CD8-positive, alpha-beta memory T cell (primary cell): ENCODE measurements around the gene ADGRG3. TPM values are rescaled to one million over a fixed set of nuclear protein-coding genes. Genes with fewer than 3 reads are reported as not detected.

Experiments used
- CTCF ChIA-PET: fragments of 350-600 bp; sonication (Branson Sonifier 250); formaldehyde crosslinking; loops from one replicate; lab custom pipeline; 2021; ENCODE audit warnings: antibody characterized with exemption; lab: Charles Lee
- POLR2A ChIA-PET: fragments of 350-600 bp; sonication (Branson Sonifier 250); formaldehyde crosslinking; loops from one replicate; lab custom pipeline; 2021; ENCODE audit warnings: antibody characterized with exemption; lab: Charles Lee
- DNase-seq, 5 donors: peaks; one replicate each; pipeline versions ENCODE4 v3.0.0 to v3.0.0-alpha.2; 2020 to 2022; ENCODE audit warnings: mixed read lengths in 1 of 5
- H3K27ac ChIP-seq: one replicate; pipeline ENCODE4 v1.7.0; 2013; ENCODE audit warnings: low read depth, mild to moderate bottlenecking, low read length, moderate library complexity
- H3K27me3 ChIP-seq: 2 replicates; pipeline ENCODE4 v1.7.0; 2013; ENCODE audit warnings: low read length, mild to moderate bottlenecking; ENCODE audit not compliant: insufficient read depth, poor library complexity, severe bottlenecking
- H3K36me3 ChIP-seq: 2 replicates; pipeline ENCODE4 v1.7.0; 2013; ENCODE audit warnings: mild to moderate bottlenecking, low read length, moderate library complexity; ENCODE audit not compliant: insufficient read depth
- H3K4me1 ChIP-seq: 2 replicates; pipeline ENCODE4 v1.7.0; 2013; ENCODE audit warnings: mild to moderate bottlenecking, low read length, moderate library complexity; ENCODE audit not compliant: insufficient read depth
- H3K4me3 ChIP-seq: 2 replicates; pipeline ENCODE4 v1.7.0; 2013; ENCODE audit warnings: mild to moderate bottlenecking, low read length
- H3K9me3 ChIP-seq: 2 replicates; pipeline ENCODE4 v1.7.0; 2013; ENCODE audit warnings: mild to moderate bottlenecking, low read length
- H3K27ac Mint-ChIP-seq, 8 donors: one replicate each; pipeline ENCODE4 v1.8.0; 2020 to 2021; ENCODE audit warnings: mixed read lengths in 8 of 8, mild to moderate bottlenecking in 6 of 8, inconsistent platforms in 3 of 8, moderate library complexity in 3 of 8
- H3K27me3 Mint-ChIP-seq, 2 donors: one replicate each; pipeline ENCODE4 v1.8.0; 2020 to 2021; ENCODE audit warnings: mixed read lengths in 2 of 2, mild to moderate bottlenecking in 1 of 2, moderate library complexity in 1 of 2
- H3K36me3 Mint-ChIP-seq, 3 donors: one replicate each; pipeline ENCODE4 v1.8.0; 2020 to 2021; ENCODE audit warnings: mixed read lengths in 3 of 3, inconsistent platforms in 1 of 3, mild to moderate bottlenecking in 1 of 3
- H3K4me1 Mint-ChIP-seq, 3 donors: one replicate each; pipeline ENCODE4 v1.8.0; 2020 to 2021; ENCODE audit warnings: mixed read lengths in 3 of 3, inconsistent platforms in 1 of 3, mild to moderate bottlenecking in 1 of 3
- H3K4me3 Mint-ChIP-seq, 7 donors: one replicate each; pipeline ENCODE4 v1.8.0; 2020 to 2021; ENCODE audit warnings: mixed read lengths in 7 of 7, mild to moderate bottlenecking in 6 of 7, moderate library complexity in 4 of 7, inconsistent platforms in 2 of 7
- H3K9me3 Mint-ChIP-seq, 5 donors: one replicate each; pipeline ENCODE4 v1.8.0; 2020 to 2022; ENCODE audit warnings: mixed read lengths in 5 of 5, mild to moderate bottlenecking in 3 of 5, moderate library complexity in 2 of 5, inconsistent platforms in 1 of 5
- polyA plus RNA-seq: library from polyadenylated mRNA; unstranded; fragments of 300-500 nt; fragmentation: Illumina TruSeq; gene quantifications from one replicate; pipeline ENCODE4 v1.2.3, GENCODE V29; 2021
- total RNA-seq, 2 experiments: library from RNA; stranded (reverse); gene quantifications; one replicate each; pipeline ENCODE4 v1.2.3, GENCODE V29; 2021

ADGRG3 gene
- total and polyA plus RNA-seq, 3 experiments from 2014 or later = not detected

DNA sequence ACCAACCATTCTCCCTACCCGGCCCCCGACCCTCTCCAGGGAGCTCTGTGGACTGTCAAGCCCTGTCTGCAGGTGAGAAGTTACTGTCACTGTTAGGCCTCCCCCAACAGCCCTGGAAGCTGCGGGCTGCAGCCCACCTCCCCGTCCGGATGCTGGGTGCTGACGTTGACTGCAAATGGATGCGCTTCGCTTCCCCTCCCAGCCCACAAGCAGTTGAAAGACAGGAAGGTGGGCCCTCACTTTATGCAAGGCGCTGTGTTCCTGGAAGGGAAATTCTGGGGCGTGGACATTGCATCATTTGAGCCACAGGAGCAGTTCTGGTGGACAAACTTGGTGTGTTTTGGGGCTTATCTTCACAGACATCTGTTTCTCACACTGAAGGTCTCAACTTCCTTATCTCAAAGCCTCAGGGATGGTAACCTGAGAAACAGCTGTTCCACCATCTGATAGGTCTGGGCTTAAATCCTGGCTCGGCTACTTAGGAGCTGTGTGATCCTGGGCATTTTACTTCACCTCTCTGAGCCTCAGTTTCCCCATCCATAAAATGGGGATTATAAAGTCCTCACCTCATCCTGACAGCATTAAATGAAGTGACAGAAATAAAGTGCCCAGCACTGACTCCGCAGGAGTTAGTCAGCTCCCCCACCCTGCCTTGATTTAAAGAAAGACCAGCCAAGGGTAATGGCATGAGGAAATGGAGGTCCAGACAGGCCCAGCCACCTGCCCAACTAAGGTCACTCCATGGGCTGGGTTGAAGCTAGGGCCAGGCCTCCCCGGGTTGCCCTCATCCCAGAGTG is 21.9 kb downstream of the ADGRG3 start:
- Mint-ChIP-seq H3K27me3 (peaks cover 2 to 4% of the 10 kb centered on the region in 2 donors), H3K36me3 (peaks cover 0 to 1% (median 0%) of the 10 kb centered on the region in 3 donors), H3K4me1 (peaks cover 15 to 21% (median 16%) of the 10 kb centered on the region in 3 donors), H3K27ac (peak overlapping the region; percentile 38 to 94 (median 81)), H3K4me3 (peak overlapping the region in 5 of 7 donors; percentile 19 to 67 (median 53)), H3K9me3 (no peaks in the 10 kb centered on the region)
- Histone ChIP-seq H3K4me1 (peaks cover 13% of the 10 kb centered on the region), H3K4me3 (peak overlapping the region; percentile 43), H3K9me3 (no peaks in the 10 kb centered on the region), H3K36me3 (no peaks in the 10 kb centered on the region), H3K27ac (peak overlapping the region; percentile 71), H3K27me3 (no peaks in the 10 kb centered on the region)
- ChIA-PET POLR2A (no interaction called here), CTCF (interaction anchor here (1.3 kb wide), 1 partner anchor 66 kb away, joined by 4 read pairs; no protein-coding TSS in a partner anchor)
- peak; percentile 6 to 73 (median 63) for DNase-seq

DNA sequence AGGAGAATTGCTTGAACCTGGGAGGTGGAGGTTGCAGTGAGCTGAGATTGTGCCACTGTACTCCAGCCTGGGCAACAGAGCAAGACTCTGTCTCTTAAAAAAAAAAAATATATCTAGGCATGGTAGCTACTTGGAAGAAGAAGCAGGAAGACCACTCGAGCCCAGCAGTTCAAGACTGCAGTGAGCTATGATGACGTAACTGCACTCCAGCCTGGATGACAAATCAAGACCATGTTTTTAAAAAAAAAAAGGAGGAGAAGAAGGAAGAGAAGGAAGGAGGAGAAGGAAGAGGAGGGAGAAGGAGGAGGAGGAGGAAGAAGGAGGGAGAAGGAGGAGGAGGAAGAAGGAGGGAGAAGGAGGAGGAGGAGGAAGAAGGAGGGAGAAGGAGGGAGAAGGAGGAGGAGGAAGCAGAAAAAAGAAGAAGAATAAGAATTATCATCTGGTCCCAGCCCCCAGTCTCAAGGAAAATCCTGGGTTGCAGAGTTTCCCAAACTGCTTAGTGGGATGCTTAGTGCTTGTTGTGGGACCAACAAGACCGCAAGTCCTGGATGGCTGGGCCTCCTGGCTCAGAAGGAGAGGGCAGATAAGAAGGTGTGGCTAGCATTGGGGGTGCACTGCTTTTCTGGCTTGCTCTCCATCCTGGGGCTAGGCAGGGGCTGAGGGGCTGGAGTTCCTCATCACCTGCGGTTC is 22.8 kb downstream of the ADGRG3 start:
- DNase-seq = no peak
- peak overlapping the region in 4 of 8 donors; percentile 14 to 66 (median 48) for H3K27ac Mint-ChIP-seq
- Histone ChIP-seq H3K9me3 (no peaks in the 10 kb centered on the region), H3K36me3 (no peaks in the 10 kb centered on the region), H3K4me3 (no peak overlapping the region), H3K27me3 (no peaks in the 10 kb centered on the region), H3K4me1 (peaks cover 13% of the 10 kb centered on the region), H3K27ac (no peak overlapping the region)
- H3K9me3 Mint-ChIP-seq = no peaks in the 10 kb centered on the region
- H3K4me1 Mint-ChIP-seq = peaks cover 15 to 22% (median 16%) of the 10 kb centered on the region in 3 donors
- H3K27me3 Mint-ChIP-seq = peaks cover 2 to 10% of the 10 kb centered on the region in 2 donors
- CTCF ChIA-PET = interaction anchor here (1.3 kb wide), 1 partner anchor 66 kb away, joined by 4 read pairs; no protein-coding TSS in a partner anchor
- H3K36me3 Mint-ChIP-seq = peaks cover 0 to 1% (median 0%) of the 10 kb centered on the region in 3 donors
- POLR2A ChIA-PET = no interaction called here
- H3K4me3 Mint-ChIP-seq = no peak overlapping the region

DNA sequence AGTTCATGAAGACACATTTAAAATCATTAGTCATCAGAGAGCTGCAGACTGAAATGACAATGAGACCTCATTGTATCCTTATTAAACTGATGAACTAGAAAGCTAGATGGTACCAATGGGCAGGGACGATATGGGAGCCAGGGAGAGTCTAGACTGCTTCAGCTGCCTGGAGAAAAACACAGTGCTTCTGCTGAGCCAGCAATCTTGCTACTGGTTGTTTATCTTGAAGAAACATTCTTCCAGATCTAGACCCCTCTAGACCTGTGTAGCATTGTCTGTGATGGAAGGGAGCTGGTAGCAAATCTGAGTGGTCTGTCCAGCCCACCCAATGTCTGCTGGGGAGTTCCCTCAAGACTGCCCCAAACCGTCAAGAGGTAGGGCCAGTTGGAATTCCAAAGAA is 24.5 kb downstream of the ADGRG3 start:
- H3K4me1 ChIP-seq = peaks cover 13% of the 10 kb centered on the region
- H3K4me3 ChIP-seq = no peak overlapping the region
- Mint-ChIP-seq H3K27me3 (peaks cover 2 to 10% of the 10 kb centered on the region in 2 donors), H3K4me1 (peaks cover 15 to 22% (median 16%) of the 10 kb centered on the region in 3 donors), H3K36me3 (peaks cover 0 to 1% (median 0%) of the 10 kb centered on the region in 3 donors), H3K4me3 (no peak overlapping the region), H3K27ac (no peak overlapping the region), H3K9me3 (no peaks in the 10 kb centered on the region)
- no peak for DNase-seq
- no peaks in the 10 kb centered on the region for H3K9me3 ChIP-seq
- POLR2A ChIA-PET = no interaction called here
- no peaks in the 10 kb centered on the region for H3K36me3 ChIP-seq
- H3K27ac ChIP-seq = no peak overlapping the region
- CTCF ChIA-PET = no interaction called here
- no peaks in the 10 kb centered on the region for H3K27me3 ChIP-seq

DNA sequence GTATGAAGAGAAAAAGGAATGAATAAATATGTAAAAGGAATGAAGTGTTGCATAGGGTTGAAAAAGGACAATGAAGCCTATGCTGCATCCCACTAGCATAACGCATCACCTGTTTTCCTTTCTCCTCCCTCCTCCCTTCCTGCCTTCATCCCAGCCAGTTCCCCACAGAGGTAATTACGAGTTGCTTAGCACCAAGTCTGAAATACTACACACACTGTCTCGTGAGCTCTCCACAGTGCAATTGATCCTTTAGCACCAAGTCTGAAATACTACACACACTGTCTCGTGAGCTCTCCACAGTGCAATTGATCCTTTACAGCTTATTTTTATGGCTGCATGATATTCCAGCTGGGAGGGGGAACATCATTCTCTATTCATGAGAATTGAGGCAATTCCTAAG is 25.4 kb downstream of the ADGRG3 start:
- no peaks in the 10 kb centered on the region for H3K9me3 ChIP-seq
- ChIA-PET CTCF (no interaction called here), POLR2A (no interaction called here)
- H3K27me3 ChIP-seq = no peaks in the 10 kb centered on the region
- Mint-ChIP-seq H3K4me1 (peaks cover 15 to 17% (median 16%) of the 10 kb centered on the region in 3 donors), H3K36me3 (peaks cover 0 to 1% (median 0%) of the 10 kb centered on the region in 3 donors), H3K9me3 (no peaks in the 10 kb centered on the region), H3K4me3 (no peak overlapping the region), H3K27ac (no peak overlapping the region), H3K27me3 (peaks cover 2 to 10% of the 10 kb centered on the region in 2 donors)
- H3K4me1 ChIP-seq = peaks cover 13% of the 10 kb centered on the region
- no peaks in the 10 kb centered on the region for H3K36me3 ChIP-seq
- DNase-seq = no peak
- H3K27ac ChIP-seq = no peak overlapping the region
- no peak overlapping the region for H3K4me3 ChIP-seq

DNA sequence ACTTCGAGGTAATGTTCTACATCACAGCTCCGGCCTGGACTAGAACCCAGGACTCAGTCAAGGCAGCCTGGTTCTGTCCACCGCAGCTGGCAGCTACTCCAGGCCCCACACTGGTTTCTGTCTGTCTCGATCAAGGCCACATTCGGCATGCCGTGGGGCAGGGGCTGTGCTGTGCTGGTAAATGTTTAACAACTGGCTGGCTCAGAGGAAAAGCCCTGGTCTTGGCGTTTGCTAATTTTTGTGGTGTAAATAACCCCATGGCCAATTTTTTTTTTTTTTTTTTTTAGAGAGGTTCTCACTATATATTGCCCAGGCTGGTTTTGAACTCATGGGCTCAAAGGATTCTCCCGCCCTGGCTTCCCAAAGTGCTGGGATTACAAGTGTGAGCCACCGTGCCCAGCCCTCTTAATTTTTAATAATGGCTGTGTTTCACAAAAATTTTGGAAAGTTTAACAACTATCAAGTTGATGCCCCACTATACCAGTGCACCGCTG is 26.2 kb downstream of the ADGRG3 start:
- Mint-ChIP-seq H3K27me3 (peaks cover 2 to 10% of the 10 kb centered on the region in 2 donors), H3K4me3 (no peak overlapping the region), H3K36me3 (peaks cover 0 to 1% (median 0%) of the 10 kb centered on the region in 3 donors), H3K9me3 (no peaks in the 10 kb centered on the region), H3K27ac (no peak overlapping the region), H3K4me1 (peaks cover 13 to 15% (median 14%) of the 10 kb centered on the region in 3 donors)
- Histone ChIP-seq H3K36me3 (no peaks in the 10 kb centered on the region), H3K27me3 (no peaks in the 10 kb centered on the region), H3K4me3 (no peak overlapping the region), H3K27ac (no peak overlapping the region), H3K9me3 (no peaks in the 10 kb centered on the region), H3K4me1 (peaks cover 12% of the 10 kb centered on the region)
- CTCF ChIA-PET = no interaction called here
- POLR2A ChIA-PET = no interaction called here
- DNase-seq = no peak

DNA sequence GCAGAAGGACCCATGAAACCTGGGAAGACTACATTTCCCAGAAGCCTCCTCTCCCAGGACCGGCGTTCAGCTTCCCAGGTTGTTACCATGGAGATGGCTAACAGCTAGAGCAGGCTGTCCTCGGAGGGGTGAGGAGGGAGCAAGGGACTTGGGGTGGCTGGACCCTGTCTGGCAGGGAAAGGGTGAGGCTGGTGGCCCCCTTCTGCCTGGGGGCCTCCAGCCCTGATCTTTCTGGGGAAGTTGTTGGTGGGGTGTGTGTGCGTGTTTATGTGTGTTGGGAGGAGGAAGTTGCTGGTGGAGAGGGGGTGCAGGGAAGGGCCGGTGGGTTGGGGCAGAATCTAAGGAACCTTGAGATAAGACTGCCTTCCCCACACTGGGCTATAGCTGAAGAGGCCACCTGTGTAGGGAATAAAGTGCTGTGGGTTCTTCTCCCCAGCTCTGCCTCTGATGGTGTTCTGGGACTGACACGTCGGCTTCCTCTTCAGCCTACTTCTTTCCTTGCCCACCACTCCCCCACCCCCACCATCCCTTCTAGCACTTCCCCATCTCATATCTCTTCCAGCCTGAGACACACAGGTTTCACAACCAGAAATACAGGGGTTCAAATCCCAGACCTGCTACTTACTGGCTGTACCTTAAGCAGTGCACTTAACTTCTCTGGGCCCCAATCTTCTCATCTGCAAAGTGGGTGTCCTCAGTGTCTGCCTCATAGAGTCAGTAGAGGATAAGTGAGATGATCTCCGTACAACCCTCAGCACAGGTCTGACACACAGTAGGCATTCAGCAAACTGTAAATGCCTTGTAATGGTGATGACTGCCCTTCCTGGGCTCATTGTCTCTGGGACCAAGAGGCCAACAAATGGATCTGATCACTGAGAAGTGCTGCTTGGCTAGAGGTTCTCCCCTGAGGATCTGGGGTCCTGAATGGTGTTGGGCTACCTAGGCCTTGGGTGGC is 26.9 kb downstream of the ADGRG3 start, which contains the start of gene DRC7:
TSS of gene DRC7 (plus strand) at position 82 of the 955 bp plus-strand sequence. CDS start 3,144 bp downstream, outside the sequence.
- ChIA-PET POLR2A (no interaction called here), CTCF (no interaction called here)
- Histone ChIP-seq H3K4me1 (peaks cover 4% of the 10 kb centered on the region), H3K9me3 (no peaks in the 10 kb centered on the region), H3K27me3 (no peaks in the 10 kb centered on the region), H3K27ac (peak within 1 kb of the TSS; percentile 65), H3K36me3 (no peaks in the 10 kb centered on the region), H3K4me3 (no peak within 1 kb of the TSS)
- Mint-ChIP-seq H3K4me1 (peaks cover 5 to 8% (median 6%) of the 10 kb centered on the region in 3 donors), H3K27ac (peak within 1 kb of the TSS in 4 of 8 donors; percentile 26 to 74 (median 64)), H3K36me3 (peaks cover 0 to 1% (median 0%) of the 10 kb centered on the region in 3 donors), H3K4me3 (no peak within 1 kb of the TSS), H3K27me3 (peaks cover 2 to 10% of the 10 kb centered on the region in 2 donors), H3K9me3 (no peaks in the 10 kb centered on the region)
- no peak for DNase-seq

DNA sequence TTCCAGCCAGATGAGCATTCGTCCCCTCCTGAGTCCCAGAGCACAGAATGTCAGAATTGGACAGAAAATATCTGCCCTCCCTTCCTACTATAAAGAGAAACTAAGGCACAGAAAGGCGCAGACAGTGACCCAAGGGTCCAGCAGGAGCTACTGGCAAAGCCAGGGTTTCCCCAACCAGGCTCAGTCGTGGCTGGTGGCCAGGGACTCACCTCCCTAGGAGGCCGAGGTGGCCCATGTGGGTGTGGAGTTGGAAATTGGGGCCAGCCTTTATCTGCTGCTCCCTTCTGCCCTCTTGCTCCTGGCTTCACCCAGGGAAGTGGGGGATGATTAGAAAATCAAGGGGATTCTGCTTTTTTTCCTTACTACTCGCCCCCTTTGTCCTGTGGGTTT is 27.6 kb downstream of the ADGRG3 start:
- H3K27ac Mint-ChIP-seq = peak overlapping the region in 2 of 8 donors; percentile 73 to 74
- H3K36me3 Mint-ChIP-seq = peaks cover 0 to 1% (median 0%) of the 10 kb centered on the region in 3 donors
- H3K27me3 Mint-ChIP-seq = peaks cover 2 to 10% of the 10 kb centered on the region in 2 donors
- POLR2A ChIA-PET = no interaction called here
- no peaks in the 10 kb centered on the region for H3K9me3 Mint-ChIP-seq
- Histone ChIP-seq H3K27me3 (no peaks in the 10 kb centered on the region), H3K36me3 (no peaks in the 10 kb centered on the region), H3K27ac (peak overlapping the region; percentile 65), H3K4me3 (no peak overlapping the region), H3K4me1 (no peaks in the 10 kb centered on the region), H3K9me3 (no peaks in the 10 kb centered on the region)
- peaks cover 2 to 5% (median 3%) of the 10 kb centered on the region in 3 donors for H3K4me1 Mint-ChIP-seq
- CTCF ChIA-PET = no interaction called here
- DNase-seq = no peak
- H3K4me3 Mint-ChIP-seq = no peak overlapping the region
